ENCODE data around the gene PTPRT. TPM values are rescaled to one million over a fixed set of nuclear protein-coding genes. Genes with fewer than 3 reads are reported as not detected.

The PTPRT gene
- total RNA-seq, 1 donor from 2014 or later = not detected

- no peak for TF ChIP-seq CTCF (IDR thresholded peaks at IDR 0.05)
- Mint-ChIP-seq H3K27ac (ENCODE audit: unreplicated experiment) (no peak overlapping the region), H3K36me3 (ENCODE audit: low read depth) (no peaks in the 10 kb centered on the region), H3K27me3 (ENCODE audit: low read depth) (no peaks in the 10 kb centered on the region), H3K4me3 (ENCODE audit: unreplicated experiment) (no peak overlapping the region), H3K4me1 (ENCODE audit: low read depth) (no peaks in the 10 kb centered on the region), H3K9me3 (ENCODE audit: low read depth) (peaks cover 2% of the 10 kb centered on the region)
- DNase-seq (ENCODE audit: low spot score) = no peak
Observed at GRCh38 chr20:42359617-42360016, 830.1 kb downstream of the PTPRT start.

- TF ChIP-seq CTCF (IDR thresholded peaks at IDR 0.05) = no peak
- Mint-ChIP-seq H3K27me3 (ENCODE audit: low read depth) (no peaks in the 10 kb centered on the region), H3K36me3 (ENCODE audit: low read depth) (no peaks in the 10 kb centered on the region), H3K27ac (ENCODE audit: unreplicated experiment) (no peak overlapping the region), H3K9me3 (ENCODE audit: low read depth) (peaks cover 6% of the 10 kb centered on the region), H3K4me1 (ENCODE audit: low read depth) (no peaks in the 10 kb centered on the region), H3K4me3 (ENCODE audit: unreplicated experiment) (no peak overlapping the region)
- no peak for DNase-seq (ENCODE audit: low spot score)
Observed at GRCh38 chr20:42352096-42352495, 837.6 kb downstream of the PTPRT start.

GRCh38 chr20:42350521-42350920 lies 839.2 kb downstream of the PTPRT start:
- Mint-ChIP-seq H3K4me1 (ENCODE audit: low read depth) (no peaks in the 10 kb centered on the region), H3K4me3 (ENCODE audit: unreplicated experiment) (no peak overlapping the region), H3K9me3 (ENCODE audit: low read depth) (peaks cover 13% of the 10 kb centered on the region), H3K27ac (ENCODE audit: unreplicated experiment) (no peak overlapping the region), H3K27me3 (ENCODE audit: low read depth) (no peaks in the 10 kb centered on the region), H3K36me3 (ENCODE audit: low read depth) (no peaks in the 10 kb centered on the region)
- no peak for TF ChIP-seq CTCF (IDR thresholded peaks at IDR 0.05)
- DNase-seq (ENCODE audit: low spot score) = no peak

GRCh38 chr20:42346189-42347170 lies 843.2 kb downstream of the PTPRT start:
- DNase-seq (ENCODE audit: low spot score) = no peak
- H3K4me3 Mint-ChIP-seq (ENCODE audit: unreplicated experiment) = no peak overlapping the region
- no peaks in the 10 kb centered on the region for H3K4me1 Mint-ChIP-seq (ENCODE audit: low read depth)
- H3K27me3 Mint-ChIP-seq (ENCODE audit: low read depth) = no peaks in the 10 kb centered on the region
- TF ChIP-seq CTCF (IDR thresholded peaks at IDR 0.05) = no peak
- H3K9me3 Mint-ChIP-seq (ENCODE audit: low read depth) = peaks cover 24% of the 10 kb centered on the region
- H3K36me3 Mint-ChIP-seq (ENCODE audit: low read depth) = no peaks in the 10 kb centered on the region
- H3K27ac Mint-ChIP-seq (ENCODE audit: unreplicated experiment) = no peak overlapping the region

- Mint-ChIP-seq H3K4me1 (ENCODE audit: low read depth) (no peaks in the 10 kb centered on the region), H3K9me3 (ENCODE audit: low read depth) (peaks cover 24% of the 10 kb centered on the region), H3K27ac (ENCODE audit: unreplicated experiment) (no peak overlapping the region), H3K36me3 (ENCODE audit: low read depth) (no peaks in the 10 kb centered on the region), H3K27me3 (ENCODE audit: low read depth) (no peaks in the 10 kb centered on the region), H3K4me3 (ENCODE audit: unreplicated experiment) (no peak overlapping the region)
- DNase-seq (ENCODE audit: low spot score) = no peak
- no peak for TF ChIP-seq CTCF (IDR thresholded peaks at IDR 0.05)
Observed at GRCh38 chr20:42341654-42342053, 848.1 kb downstream of the PTPRT start.

Measured in chondrocyte (in vitro differentiated cells).